KOPT-K1 (cell line): ENCODE measurements around the gene MLF1.
"Not testable (repeated sequence)": the region's sequence is repeated elsewhere in the genome, so short reads cannot be mapped to it uniquely, and the experiment has no call there.

Experiments used
- H3K27ac ChIP-seq: fragments of 200-600 bp; sonication (generic); 2 replicates; pipeline ENCODE4 v1.5.1; 2016; ENCODE audit warnings: antibody characterized with exemption, mild to moderate bottlenecking, low read depth, low read length; ENCODE audit not compliant: poor library complexity, severe bottlenecking
- H3K36me3 ChIP-seq: fragments of 200-600 bp; sonication (generic); 2 replicates; pipeline ENCODE4 v1.5.1; 2017; ENCODE audit warnings: antibody characterized with exemption, mild to moderate bottlenecking, low read length, moderate library complexity; ENCODE audit not compliant: insufficient read depth
- H3K9me3 ChIP-seq: fragments of 200-600 bp; sonication (generic); 2 replicates; pipeline ENCODE4 v1.5.1; 2017; ENCODE audit warnings: antibody characterized with exemption, low read length, mild to moderate bottlenecking; ENCODE audit not compliant: insufficient read depth, poor library complexity, severe bottlenecking

The MLF1 gene, protein sequence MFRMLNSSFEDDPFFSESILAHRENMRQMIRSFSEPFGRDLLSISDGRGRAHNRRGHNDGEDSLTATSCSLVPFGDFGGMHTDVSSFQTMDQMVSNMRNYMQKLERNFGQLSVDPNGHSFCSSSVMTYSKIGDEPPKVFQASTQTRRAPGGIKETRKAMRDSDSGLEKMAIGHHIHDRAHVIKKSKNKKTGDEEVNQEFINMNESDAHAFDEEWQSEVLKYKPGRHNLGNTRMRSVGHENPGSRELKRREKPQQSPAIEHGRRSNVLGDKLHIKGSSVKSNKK

GRCh38 chr3:158570999-158571702 is at the start of gene MLF1:
Gene MLF1, plus strand, starts transcription at chr3:158571194. Its CDS starts 107 bp downstream, at chr3:158571301.
- Histone ChIP-seq H3K9me3 (no peaks in the 10 kb centered on the region), H3K36me3 (no peaks in the 10 kb centered on the region), H3K27ac (no peak within 1 kb of the TSS)

GRCh38 chr3:158522221-158523136 is 48.5 kb upstream of the MLF1 start:
- no peaks in the 10 kb centered on the region for H3K36me3 ChIP-seq
- H3K27ac ChIP-seq = no peak overlapping the region

DNA sequence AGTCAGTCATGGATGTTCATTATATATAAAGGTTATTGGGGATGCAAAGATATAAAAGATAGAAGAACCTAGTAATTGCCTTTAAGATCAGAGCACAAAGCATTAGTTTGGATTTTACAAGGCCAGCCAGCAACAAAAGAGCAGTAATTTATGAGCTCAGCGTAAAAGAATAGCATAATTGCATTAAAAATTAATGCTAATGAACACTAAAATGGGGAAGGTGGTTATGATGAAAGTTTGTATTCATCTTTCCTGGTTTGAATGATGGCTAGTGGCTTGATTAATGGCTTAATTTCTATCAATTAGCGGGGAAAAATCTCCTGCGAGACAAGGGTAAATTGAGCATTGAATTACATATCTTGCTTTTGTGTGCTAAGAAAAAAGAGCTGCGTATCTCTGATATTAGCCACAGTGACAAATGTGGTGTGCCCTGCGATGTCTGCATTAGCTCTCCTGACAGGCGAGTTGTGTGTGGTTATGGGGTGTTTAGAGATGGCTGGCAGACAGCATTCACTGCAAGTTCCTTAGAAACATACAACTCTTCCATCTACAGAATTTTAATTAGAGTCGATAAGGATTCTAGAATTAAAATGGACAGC is 42.8 kb upstream of the MLF1 start:
- Histone ChIP-seq H3K27ac (no peak overlapping the region), H3K9me3 (no peaks in the 10 kb centered on the region), H3K36me3 (no peaks in the 10 kb centered on the region)

More at GRCh38 chr3:158522221-158523136, 48.5 kb upstream of the MLF1 start:
- no peaks in the 10 kb centered on the region for H3K9me3 ChIP-seq

- Histone ChIP-seq H3K9me3 (no peaks in the 10 kb centered on the region), H3K27ac (no peak overlapping the region), H3K36me3 (no peaks in the 10 kb centered on the region)
Measured at GRCh38 chr3:158531334-158531733, 39.7 kb upstream of the MLF1 start.

DNA sequence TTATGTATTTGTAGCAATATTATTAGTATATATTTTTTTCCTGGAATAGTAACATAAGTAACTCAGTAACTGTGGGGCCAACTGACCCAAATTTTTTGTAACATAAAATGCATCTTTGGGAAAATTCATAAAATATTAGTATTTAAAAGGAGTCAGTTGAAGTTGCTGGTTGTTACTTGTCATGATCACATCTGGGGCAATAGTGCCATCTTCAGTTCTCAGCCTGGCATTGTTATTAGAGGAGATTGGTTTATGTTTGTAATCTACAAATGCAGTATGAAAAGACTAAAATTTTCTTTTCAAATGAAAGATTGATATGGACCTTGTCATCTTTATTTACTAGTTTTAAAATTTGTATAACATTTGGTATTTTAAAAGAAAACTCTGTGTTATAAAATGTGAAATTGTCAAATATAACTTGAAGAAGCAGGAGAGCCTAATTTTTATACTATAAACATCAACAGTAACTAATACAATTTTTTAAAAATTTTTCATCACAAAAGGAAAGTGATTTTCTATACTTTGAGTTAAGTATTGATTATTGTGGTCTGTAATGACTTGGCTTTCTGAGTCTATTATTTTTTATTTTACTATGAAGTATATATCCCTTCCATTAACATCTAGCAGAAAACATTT is 38.8 kb upstream of the MLF1 start:
- no peaks in the 10 kb centered on the region for H3K9me3 ChIP-seq
- no peak overlapping the region for H3K27ac ChIP-seq

DNA sequence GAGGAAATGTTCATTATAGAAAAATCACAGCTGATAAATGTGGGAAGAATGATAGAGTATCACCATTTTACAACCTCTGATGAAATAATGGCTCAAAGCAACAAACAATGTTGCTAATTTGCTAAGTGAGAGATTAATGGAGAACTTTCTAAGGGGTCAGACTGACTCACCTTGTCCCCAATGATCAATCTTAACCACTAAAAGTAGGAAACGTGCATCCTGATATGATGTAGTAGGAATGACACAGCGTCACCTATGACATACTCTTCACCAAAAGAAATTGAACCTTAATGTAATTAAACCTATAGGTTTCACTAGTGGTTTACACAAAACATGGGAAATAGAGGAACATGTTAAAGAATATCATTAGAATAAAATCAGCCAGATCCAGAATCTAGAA is 35.1 kb upstream of the MLF1 start:
- Histone ChIP-seq H3K27ac (no peak overlapping the region), H3K9me3 (no peaks in the 10 kb centered on the region), H3K36me3 (no peaks in the 10 kb centered on the region)

More for the DNA sequence above, 38.8 kb upstream of the MLF1 start:
- no peaks in the 10 kb centered on the region for H3K36me3 ChIP-seq

GRCh38 chr3:158539414-158540014 is 31.5 kb upstream of the MLF1 start:
- Histone ChIP-seq H3K36me3 (peaks cover 2% of the 10 kb centered on the region; the same call in 1 of the 2 replicates), H3K9me3 (no peaks in the 10 kb centered on the region), H3K27ac (no peak overlapping the region)

- H3K27ac ChIP-seq = no peak overlapping the region
- no peaks in the 10 kb centered on the region for H3K9me3 ChIP-seq
- peaks cover 7% of the 10 kb centered on the region; the same call in 1 of the 2 replicates for H3K36me3 ChIP-seq
Measured at GRCh38 chr3:158540066-158540465, 30.9 kb upstream of the MLF1 start.

- Histone ChIP-seq H3K27ac (no peak overlapping the region), H3K36me3 (peaks cover 8% of the 10 kb centered on the region; the same call in 1 of the 2 replicates), H3K9me3 (no peaks in the 10 kb centered on the region)
Measured at GRCh38 chr3:158548691-158549090, 22.3 kb upstream of the MLF1 start.

DNA sequence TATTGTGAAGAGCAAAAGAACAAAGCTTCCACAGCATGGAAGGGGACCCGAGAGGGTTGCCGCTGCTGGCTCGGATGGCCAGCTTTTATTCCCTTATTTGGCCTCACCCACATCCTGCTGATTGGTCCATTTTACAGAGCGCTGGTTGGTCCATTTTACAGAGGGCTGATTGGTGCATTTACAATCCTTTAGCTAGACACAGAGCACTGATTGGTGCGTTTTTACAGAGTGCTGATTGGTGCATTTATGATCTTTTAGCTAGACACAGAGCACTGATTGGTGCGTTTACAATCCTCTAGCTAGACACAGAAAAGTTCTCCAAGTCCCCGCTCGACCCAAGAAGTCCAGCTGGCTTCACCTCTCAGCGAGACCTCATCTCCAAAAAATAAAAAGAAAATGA is 21.1 kb upstream of the MLF1 start:
- H3K36me3 ChIP-seq, H3K27ac ChIP-seq, H3K9me3 ChIP-seq: not testable (repeated sequence)

GRCh38 chr3:158552124-158552523 is 18.9 kb upstream of the MLF1 start:
- Histone ChIP-seq H3K36me3 (no peaks in the 10 kb centered on the region), H3K9me3 (no peaks in the 10 kb centered on the region), H3K27ac (no peak overlapping the region)

DNA sequence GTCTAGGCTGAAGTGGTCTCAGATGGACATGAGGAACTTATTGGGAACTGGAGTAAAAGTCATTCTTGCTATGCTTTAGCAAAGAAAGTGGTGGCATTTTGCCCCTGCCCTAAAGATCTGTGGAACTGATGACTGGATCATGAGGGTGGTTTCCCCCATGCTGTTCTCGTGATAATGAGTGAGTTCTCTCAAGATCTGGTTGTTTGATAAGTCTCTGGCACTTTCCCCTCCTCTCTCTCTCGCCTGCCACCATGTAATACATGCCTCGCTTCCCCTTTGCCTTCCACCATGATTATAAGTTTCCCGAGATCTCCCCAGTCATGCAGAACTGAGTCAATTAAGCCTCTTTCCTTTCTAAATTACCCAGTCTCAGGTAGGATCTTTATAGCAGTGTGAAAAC is 11.5 kb upstream of the MLF1 start:
- Histone ChIP-seq H3K27ac (no peak overlapping the region), H3K9me3 (no peaks in the 10 kb centered on the region), H3K36me3 (no peaks in the 10 kb centered on the region)

- H3K9me3 ChIP-seq = peaks cover 6% of the 10 kb centered on the region
- H3K36me3 ChIP-seq = no peaks in the 10 kb centered on the region
- no peak overlapping the region for H3K27ac ChIP-seq
Measured at GRCh38 chr3:158560979-158561378, 10.0 kb upstream of the MLF1 start.

DNA sequence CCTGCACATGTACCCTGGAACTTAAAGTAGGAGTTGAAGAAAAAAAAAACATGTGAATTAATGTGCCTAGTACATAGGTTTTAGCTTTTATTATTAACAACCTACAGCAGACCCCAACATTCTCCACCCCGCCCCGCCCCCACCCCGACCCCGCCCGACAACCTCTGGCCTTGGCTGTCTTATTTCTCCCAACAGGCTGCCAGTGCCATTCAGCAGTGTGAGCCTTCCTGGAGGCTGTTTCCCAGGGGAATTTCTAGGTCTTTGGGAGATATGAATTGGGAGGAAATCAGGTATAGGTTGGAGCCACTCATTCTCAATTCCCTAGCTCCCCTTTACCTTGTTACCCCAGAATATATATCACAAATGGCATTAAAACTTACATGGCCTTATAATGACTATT is 8.3 kb upstream of the MLF1 start:
- Histone ChIP-seq H3K27ac (no peak overlapping the region), H3K36me3 (no peaks in the 10 kb centered on the region), H3K9me3 (peaks cover 6% of the 10 kb centered on the region)
